Stimulated activated naive CD4-positive, alpha-beta T cell (primary cell): Measurements from ENCODE around the gene IFT25.

Source experiments
- DNase-seq, 6 experiments: peaks; one replicate each; lab custom pipeline; 2025; lab: John Stamatoyannopoulos, UW

IFT25 gene

DNA sequence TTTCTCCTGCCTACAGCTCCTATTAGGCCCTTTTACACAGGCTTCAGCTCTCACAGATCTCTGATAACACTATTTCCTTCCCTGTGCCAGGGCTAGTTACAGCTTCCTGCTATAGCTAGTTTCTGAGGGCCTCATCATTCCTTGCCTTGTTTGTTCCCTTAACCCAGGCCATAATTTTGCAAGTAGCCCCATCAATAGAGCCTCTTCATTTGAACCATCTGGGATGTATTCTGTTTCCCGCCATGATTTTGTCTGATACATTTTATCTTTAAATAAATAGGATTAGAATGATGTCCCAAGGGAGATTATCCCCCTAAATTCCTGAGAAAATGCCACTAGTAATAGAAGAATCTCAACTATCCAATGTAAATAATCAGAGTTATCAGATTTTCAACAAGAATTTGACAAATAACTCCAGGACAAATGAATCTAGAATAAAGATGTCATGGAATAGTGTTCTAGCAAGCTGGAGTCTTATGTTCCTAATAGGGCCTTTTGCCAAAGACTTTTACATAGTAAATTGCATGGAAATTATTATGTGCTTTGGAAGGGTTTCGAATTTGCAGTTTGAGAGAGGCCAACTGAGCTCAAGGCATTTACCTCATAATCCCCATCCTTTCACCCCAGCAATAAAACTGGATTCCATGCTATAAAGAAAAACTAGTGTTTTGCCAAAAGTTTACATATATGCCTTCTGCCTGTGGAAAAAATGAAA lies 16.1 kb downstream of the IFT25 start:
- DNase-seq, result no peak

DNA sequence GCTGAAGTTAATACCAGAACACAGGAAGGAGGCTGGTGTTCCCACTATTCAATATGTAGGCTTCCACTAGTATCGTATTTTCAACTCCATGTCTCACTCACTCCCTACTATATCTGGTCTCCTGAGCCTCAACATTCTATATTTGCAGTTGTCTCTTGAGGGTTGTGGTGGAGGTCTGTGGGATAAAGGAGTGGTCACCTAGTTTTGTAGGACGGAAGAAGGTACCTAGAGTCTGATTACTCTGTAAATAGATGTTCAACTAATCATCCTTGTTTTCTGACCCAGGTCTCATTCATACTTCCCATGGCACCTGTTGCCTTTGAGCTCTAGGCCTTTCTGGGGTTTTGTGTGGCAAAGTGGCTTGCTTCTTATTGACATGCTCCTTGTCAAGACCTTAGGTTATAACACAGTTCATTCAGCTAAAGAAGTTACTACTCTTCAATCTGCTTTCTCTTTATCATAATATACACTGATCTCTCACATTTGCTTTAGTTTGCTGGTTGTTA lies 18.1 kb downstream of the IFT25 start:
- DNase-seq, result no peak

- DNase-seq, result no peak
Observed at GRCh38 chr1:53919675-53920066, 25.8 kb downstream of the IFT25 start.

DNA sequence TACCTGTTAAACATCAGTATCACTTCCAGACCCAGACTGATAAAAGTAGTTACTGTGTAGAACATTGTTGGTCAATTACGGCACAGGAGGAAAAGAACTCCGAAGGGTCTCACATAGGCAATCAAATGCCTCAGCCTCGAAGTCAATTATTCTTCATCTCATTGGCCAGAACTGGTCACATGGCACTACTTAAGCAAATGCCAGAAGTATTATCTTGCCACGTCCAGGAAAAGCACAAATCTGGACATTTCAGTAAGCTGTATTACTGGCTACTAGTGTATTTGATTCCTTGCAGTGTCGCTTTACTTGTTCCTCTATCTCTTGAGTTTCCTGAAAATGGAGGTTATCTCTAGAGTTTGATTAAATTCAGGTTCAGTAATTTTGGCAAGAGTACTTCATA lies 27.2 kb downstream of the IFT25 start:
- no peak for DNase-seq

GRCh38 chr1:53913352-53914033 lies 32.0 kb downstream of the IFT25 start:
- DNase-seq, result no peak

- DNase-seq, result no peak
Observed at GRCh38 chr1:53911442-53911841, 34.1 kb downstream of the IFT25 start.

DNA sequence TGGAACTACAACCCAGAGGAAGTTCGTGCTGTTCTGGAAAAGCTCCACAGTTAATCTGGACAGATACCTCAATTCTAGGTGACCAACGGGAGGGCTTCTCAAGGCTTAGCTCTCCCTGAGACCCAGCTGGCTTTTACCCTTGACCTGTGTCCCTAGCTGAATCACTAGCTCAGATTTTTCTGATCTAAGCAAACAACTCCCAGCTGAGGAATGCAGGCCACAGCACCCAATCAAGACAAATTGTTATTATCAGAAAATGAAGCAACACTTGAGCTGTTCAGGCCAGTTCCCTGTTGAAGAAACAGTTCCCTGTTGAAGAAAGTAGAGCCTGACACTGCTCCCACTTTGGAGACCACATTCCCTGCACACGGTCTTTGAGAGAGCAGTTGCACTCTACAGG lies 35.6 kb downstream of the IFT25 start:
- DNase-seq, result no peak

- no peak for DNase-seq
Observed at GRCh38 chr1:53906121-53906520, 39.4 kb downstream of the IFT25 start.

DNA sequence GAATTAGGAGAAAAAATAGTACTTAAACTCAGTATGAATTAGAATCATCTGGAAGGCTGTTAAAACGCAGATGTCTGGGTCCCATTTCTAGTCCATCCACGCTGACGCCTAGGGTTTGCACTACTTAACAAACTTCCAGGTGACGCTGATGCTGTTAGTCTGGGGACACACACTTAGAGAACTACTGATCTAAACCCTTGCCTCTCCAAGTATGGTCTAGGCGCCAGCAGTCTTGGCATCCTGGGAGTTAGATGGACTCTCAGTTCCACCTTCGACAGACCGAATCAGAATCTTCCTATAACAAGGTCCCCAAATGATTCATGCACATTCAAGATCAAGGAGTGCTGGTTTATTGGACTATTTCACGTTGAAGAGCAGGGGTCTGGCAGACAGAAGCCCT lies 40.0 kb downstream of the IFT25 start:
- no peak for DNase-seq

DNA sequence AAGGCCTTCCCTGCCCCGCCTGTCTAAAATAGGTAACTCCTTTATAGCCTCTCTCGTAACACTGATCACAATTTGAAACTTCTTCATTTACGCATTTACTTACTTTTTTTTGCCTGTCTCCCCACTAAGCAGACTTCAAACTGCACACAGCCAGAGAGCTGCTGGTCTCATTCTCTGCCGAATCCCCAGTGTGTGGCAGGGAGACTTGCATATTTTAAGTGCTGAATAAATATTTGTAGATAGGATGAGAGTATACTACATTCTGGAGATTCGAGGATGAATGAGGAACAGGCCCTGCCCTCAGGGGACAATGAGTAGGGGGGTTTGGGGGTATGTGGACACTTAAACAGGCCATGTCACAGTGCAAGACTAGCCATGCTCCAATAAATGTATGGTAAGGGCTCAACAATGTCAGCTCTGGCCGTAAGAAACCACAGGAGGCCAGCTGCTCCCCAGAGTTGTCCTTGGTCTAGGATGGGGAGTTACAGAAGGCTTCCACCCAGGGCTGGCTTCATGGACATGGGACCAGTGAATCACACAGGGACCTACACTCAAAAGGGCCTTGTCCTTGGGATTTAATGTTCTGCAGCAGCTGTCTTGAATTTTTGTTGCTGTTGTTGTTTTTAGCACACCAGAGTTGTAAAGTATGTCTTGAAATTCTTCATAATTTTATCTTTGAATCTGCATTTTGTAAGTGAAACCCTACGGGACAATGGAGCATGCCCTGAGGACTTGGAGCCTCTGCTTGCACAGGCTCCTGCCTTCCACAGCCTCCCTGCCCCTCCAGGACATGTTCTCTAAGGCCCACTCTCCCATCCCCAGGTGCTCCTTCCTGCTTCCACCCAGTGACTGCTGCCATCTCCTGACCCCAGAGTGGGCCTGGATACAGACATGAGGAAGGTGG lies 43.0 kb downstream of the IFT25 start:
- no peak for DNase-seq

DNA sequence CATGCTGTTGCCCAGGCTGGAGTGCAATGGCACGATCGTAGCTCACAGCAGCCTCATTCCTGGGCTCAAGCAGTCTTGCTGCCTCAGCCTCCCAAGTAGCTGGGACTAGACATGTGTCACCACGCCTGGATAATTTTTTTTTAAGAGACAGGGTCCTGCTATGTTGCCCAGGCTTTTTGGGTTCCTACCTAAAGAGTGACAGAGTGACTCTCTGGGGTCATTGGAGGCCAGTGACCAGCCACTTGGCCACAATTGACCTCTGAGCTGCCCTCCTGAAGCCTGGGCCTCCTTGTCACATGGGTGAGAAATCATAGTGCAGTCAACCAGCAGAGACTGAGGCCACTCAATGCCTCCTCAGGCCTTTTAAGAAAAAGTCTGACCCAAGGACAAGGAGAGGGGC lies 45.8 kb downstream of the IFT25 start:
- DNase-seq, result no peak

DNA sequence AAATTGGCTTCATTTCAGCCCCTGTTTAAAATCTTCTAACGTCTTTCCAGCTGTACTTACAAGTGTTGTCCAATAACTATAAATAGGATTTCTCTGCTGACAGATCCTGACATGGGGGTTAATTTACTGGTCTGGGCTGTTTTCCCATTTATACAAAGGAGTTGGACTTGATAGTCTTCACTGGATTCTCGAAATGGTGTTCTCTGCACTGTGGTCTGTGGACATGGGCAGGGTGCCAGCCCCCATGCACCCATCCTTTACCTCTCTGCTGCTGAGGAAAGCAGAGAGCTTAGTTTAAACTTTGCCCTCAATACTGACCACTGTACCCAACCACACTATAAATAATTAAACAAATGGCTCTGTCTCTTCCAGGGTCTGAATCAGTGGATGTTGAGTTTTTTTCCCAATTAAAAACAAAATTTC lies 46.3 kb downstream of the IFT25 start:
- DNase-seq, result no peak

GRCh38 chr1:53896635-53897229 lies 48.8 kb downstream of the IFT25 start:
- no peak for DNase-seq

DNA sequence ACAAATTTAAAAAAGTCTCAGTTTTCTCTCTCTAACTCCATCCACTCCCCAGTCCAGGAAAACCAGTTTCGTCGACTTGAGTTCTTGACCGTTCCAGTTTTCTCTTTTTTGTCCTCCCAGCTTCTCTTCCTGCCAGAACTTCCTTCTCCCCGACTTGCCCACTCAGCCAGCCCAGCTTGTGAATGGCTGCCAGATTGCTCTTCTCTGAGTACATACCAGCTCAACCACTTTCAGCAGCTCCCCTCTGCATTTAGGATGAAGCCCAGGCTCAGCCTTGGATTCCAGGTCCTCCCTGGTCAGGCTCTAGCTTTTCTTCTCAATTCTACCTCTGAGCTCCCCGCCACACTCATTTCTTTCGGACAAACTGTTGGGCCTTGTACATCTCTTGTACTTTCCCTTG lies 50.1 kb downstream of the IFT25 start:
- DNase-seq, result no peak

DNA sequence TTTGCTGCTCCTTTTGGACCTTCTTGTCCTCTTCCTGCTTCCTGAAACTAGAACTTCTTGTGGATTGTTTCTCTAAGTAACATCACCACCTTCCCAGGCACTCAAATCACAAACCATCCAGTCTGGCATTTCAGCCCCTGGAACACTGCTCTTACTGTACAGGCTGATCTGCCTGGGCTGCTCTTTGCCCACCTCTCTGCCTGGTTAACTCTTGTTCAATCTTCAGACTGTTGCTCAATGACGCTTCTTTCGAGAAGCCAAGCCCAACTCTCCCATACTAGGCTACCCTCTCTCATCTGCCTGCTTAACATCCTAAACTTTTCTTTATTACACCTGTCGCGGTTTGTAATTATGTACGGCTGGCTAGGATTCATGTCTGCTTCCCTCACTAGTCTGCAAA lies 50.9 kb downstream of the IFT25 start:
- no peak for DNase-seq

- DNase-seq, result no peak
Observed at GRCh38 chr1:53893999-53894636, 51.4 kb downstream of the IFT25 start, which contains the start of gene DIO1. Gene DIO1, plus strand, starts transcription at chr1:53894187. Its CDS starts 24 bp downstream, at chr1:53894211.

DNA sequence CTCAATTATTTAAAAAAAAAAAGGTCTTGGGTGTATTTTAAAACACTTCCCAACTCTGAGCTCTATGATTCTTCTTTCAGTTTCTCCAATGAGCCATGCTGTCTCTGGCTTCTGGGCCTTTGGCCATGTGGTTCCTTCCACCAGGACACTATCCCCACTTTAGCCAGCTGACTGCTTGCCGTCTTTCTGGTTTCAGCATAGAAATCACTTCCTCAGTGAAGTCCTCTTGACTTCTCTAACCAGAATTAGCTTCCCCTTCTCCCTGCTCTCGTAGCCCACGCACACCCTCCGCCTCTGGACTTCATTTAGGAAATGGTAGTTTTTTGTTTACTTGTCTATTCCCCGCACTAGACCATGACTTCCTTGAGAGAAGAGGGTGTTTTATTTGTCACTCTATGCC lies 52.6 kb downstream of the IFT25 start:
- DNase-seq, result no peak

DNA sequence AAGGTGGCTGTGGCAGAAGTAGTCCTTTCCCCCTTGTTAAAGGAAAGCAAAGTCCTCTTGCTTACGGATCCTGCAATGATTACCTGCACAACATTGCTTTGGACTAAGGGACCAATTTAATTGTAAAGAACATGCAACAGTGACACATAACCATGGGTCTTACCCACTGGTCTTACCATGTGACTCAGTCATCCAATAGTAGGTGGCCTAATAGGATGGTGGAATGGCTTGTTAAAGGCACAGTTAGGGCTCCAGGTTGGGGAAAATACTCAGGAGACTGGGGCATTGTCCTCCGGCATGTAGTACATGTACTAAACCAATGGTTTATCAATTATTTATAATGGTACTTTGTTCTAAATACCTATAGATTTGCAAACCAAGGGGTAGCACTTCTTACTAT lies 53.8 kb downstream of the IFT25 start:
- no peak for DNase-seq

GRCh38 chr1:53891018-53891417 lies 54.5 kb downstream of the IFT25 start:
- no peak for DNase-seq

DNA sequence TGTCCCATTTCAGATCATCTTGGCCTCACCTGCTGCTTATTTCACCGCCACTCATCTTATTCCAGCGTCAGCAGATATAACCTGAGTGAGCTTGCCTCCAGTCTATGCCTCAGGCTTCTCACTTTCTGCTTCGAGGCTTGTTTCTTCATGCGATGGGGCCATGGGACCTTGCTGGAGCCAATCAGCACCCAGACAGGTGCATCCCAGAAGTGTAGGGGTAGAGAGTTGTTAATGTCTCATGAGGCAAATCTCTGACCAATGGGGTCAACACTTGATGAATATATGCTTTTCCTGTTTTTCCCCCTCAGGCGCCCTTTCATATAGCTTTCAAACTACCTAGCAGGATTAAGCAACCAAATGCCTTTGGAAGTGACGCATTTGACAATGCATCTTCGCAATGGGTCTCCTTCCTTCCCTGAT lies 55.0 kb downstream of the IFT25 start:
- no peak for DNase-seq
